ENCODE data around the gene FEM1A. TPM values are rescaled to one million over a fixed set of nuclear protein-coding genes. Genes with fewer than 3 reads are reported as not detected.
"Not testable (repeated sequence)": the region's sequence is repeated elsewhere in the genome, so short reads cannot be mapped to it uniquely, and the experiment has no call there.

FEM1A gene
- total RNA-seq, 1 donor from 2014 or later = 11.1 TPM

- H3K4me1 Mint-ChIP-seq (ENCODE audit: low read depth) = peaks cover 21% of the 10 kb centered on the region
Observed at GRCh38 chr19:4793278-4793677, 1.7 kb downstream of the FEM1A start.

GRCh38 chr19:4794971-4795370 is 3.4 kb downstream of the FEM1A start:
- no peaks in the 10 kb centered on the region for H3K9me3 Mint-ChIP-seq (ENCODE audit: low read depth)
- H3K4me3 Mint-ChIP-seq (ENCODE audit: unreplicated experiment) = no peak overlapping the region
- H3K27ac Mint-ChIP-seq (ENCODE audit: unreplicated experiment) = no peak overlapping the region
- TF ChIP-seq CTCF (IDR thresholded peaks at IDR 0.05) = no peak
- H3K27me3 Mint-ChIP-seq (ENCODE audit: low read depth) = no peaks in the 10 kb centered on the region
- DNase-seq (ENCODE audit: low spot score) = no peak
- H3K4me1 Mint-ChIP-seq (ENCODE audit: low read depth) = peaks cover 21% of the 10 kb centered on the region
- H3K36me3 Mint-ChIP-seq (ENCODE audit: low read depth) = peaks cover 7% of the 10 kb centered on the region

More at GRCh38 chr19:4793278-4793677, 1.7 kb downstream of the FEM1A start:
- DNase-seq (ENCODE audit: low spot score); H3K27me3 Mint-ChIP-seq (ENCODE audit: low read depth); H3K9me3 Mint-ChIP-seq (ENCODE audit: low read depth); H3K36me3 Mint-ChIP-seq (ENCODE audit: low read depth); H3K27ac Mint-ChIP-seq (ENCODE audit: unreplicated experiment): not testable (repeated sequence)
- peak overlapping the region; percentile 70 for H3K4me3 Mint-ChIP-seq (ENCODE audit: unreplicated experiment)

- Mint-ChIP-seq H3K27me3 (ENCODE audit: low read depth) (no peaks in the 10 kb centered on the region), H3K9me3 (ENCODE audit: low read depth) (no peaks in the 10 kb centered on the region), H3K4me3 (ENCODE audit: unreplicated experiment) (no peak overlapping the region), H3K36me3 (ENCODE audit: low read depth) (peaks cover 7% of the 10 kb centered on the region), H3K4me1 (ENCODE audit: low read depth) (peaks cover 21% of the 10 kb centered on the region), H3K27ac (ENCODE audit: unreplicated experiment) (no peak overlapping the region)
- no peak for TF ChIP-seq CTCF (IDR thresholded peaks at IDR 0.05)
- no peak for DNase-seq (ENCODE audit: low spot score)
Observed at GRCh38 chr19:4795400-4795799, 3.9 kb downstream of the FEM1A start.

GRCh38 chr19:4800591-4801081 is 9.1 kb downstream of the FEM1A start:
- H3K27ac Mint-ChIP-seq (ENCODE audit: unreplicated experiment) = no peak overlapping the region
- H3K4me3 Mint-ChIP-seq (ENCODE audit: unreplicated experiment) = no peak overlapping the region
- no peaks in the 10 kb centered on the region for H3K27me3 Mint-ChIP-seq (ENCODE audit: low read depth)
- no peak for TF ChIP-seq CTCF (IDR thresholded peaks at IDR 0.05)
- H3K9me3 Mint-ChIP-seq (ENCODE audit: low read depth) = no peaks in the 10 kb centered on the region
- no peaks in the 10 kb centered on the region for H3K4me1 Mint-ChIP-seq (ENCODE audit: low read depth)
- H3K36me3 Mint-ChIP-seq (ENCODE audit: low read depth) = peaks cover 5% of the 10 kb centered on the region
- DNase-seq (ENCODE audit: low spot score) = no peak

- no peak overlapping the region for H3K27ac Mint-ChIP-seq (ENCODE audit: unreplicated experiment)
- H3K9me3 Mint-ChIP-seq (ENCODE audit: low read depth) = no peaks in the 10 kb centered on the region
- no peaks in the 10 kb centered on the region for H3K4me1 Mint-ChIP-seq (ENCODE audit: low read depth)
- DNase-seq (ENCODE audit: low spot score) = no peak
- no peaks in the 10 kb centered on the region for H3K27me3 Mint-ChIP-seq (ENCODE audit: low read depth)
- H3K36me3 Mint-ChIP-seq (ENCODE audit: low read depth) = peaks cover 5% of the 10 kb centered on the region
- H3K4me3 Mint-ChIP-seq (ENCODE audit: unreplicated experiment) = no peak overlapping the region
- no peak for TF ChIP-seq CTCF (IDR thresholded peaks at IDR 0.05)
Observed at GRCh38 chr19:4801085-4801619, 9.6 kb downstream of the FEM1A start.

GRCh38 chr19:4802711-4803110 is 11.2 kb downstream of the FEM1A start:
- H3K36me3 Mint-ChIP-seq (ENCODE audit: low read depth) = peaks cover 2% of the 10 kb centered on the region
- no peak for TF ChIP-seq CTCF (IDR thresholded peaks at IDR 0.05)
- H3K4me1 Mint-ChIP-seq (ENCODE audit: low read depth) = no peaks in the 10 kb centered on the region
- no peak overlapping the region for H3K4me3 Mint-ChIP-seq (ENCODE audit: unreplicated experiment)
- H3K27me3 Mint-ChIP-seq (ENCODE audit: low read depth) = no peaks in the 10 kb centered on the region
- DNase-seq (ENCODE audit: low spot score) = no peak
- no peak overlapping the region for H3K27ac Mint-ChIP-seq (ENCODE audit: unreplicated experiment)
- no peaks in the 10 kb centered on the region for H3K9me3 Mint-ChIP-seq (ENCODE audit: low read depth)

Measured in chondrocyte (in vitro differentiated cells).